HEK293T (cell line): Measurements from ENCODE around the gene ZNF263.

Source experiments
- ARNT ChIP-seq: fragments of 450-650 bp; IDR thresholded peaks from 2 replicates; pipeline ENCODE4 v1.6.1; 2017; ENCODE audit warnings: mild to moderate bottlenecking
- BHLHE40 ChIP-seq: fragments of 450-650 bp; IDR thresholded peaks from 2 replicates; pipeline ENCODE4 v1.6.1; 2016; ENCODE audit warnings: mild to moderate bottlenecking, moderate library complexity, borderline replicate concordance
- FOXK2 ChIP-seq: fragments of 450-650 bp; IDR thresholded peaks from 2 replicates; pipeline ENCODE4 v1.6.1; 2016; ENCODE audit warnings: mild to moderate bottlenecking
- HDGF ChIP-seq: fragments of 450-650 bp; IDR thresholded peaks from 2 replicates; pipeline ENCODE4 v1.6.1; 2017; ENCODE audit warnings: antibody characterized with exemption, borderline replicate concordance
- SP1 ChIP-seq: fragments of 450-650 bp; IDR thresholded peaks from 2 replicates; pipeline ENCODE4 v1.6.1; 2017
- SUZ12 ChIP-seq: fragments of 450-650 bp; IDR thresholded peaks from 2 replicates; pipeline ENCODE4 v1.6.1; 2016; ENCODE audit warnings: mild to moderate bottlenecking

- TF ChIP-seq SUZ12 (no peak), HDGF (no peak), BHLHE40 (no peak), FOXK2 (no peak), ARNT (no peak), SP1 (no peak)
Measured at GRCh38 chr16:3274947-3275346, 8.3 kb upstream of the ZNF263 start.
